GM23338 (cell line): ENCODE measurements around the gene HSPBP1. TPM values are rescaled to one million over a fixed set of nuclear protein-coding genes. Genes with fewer than 3 reads are reported as not detected.

ENCODE experiments used
- ATAC-seq: fragments of 200-7000 bp; cut with Tn5 transposase; 3 replicates; pipeline ENCODE4 v1.9.1; 2020
- DNase-seq: peaks from one replicate; pipeline ENCODE4 v3.0.0-alpha.2; 2015; ENCODE audit warnings: low spot score
- H2AFZ ChIP-seq: fragments of 200-600 bp; sonication (generic); 2 replicates; pipeline ENCODE4 v1.8.0; 2016; ENCODE audit warnings: antibody characterized with exemption, mild to moderate bottlenecking, moderate library complexity
- H3F3A ChIP-seq: fragments of 200-600 bp; sonication (generic); replicated peaks from 2 replicates; pipeline ENCODE4 v1.8.0; 2017; ENCODE audit warnings: antibody characterized with exemption, mixed run types, low read depth
- H3K27ac ChIP-seq: fragments of 200-600 bp; sonication (generic); 2 replicates; pipeline ENCODE4 v1.6.1; 2016; ENCODE audit warnings: low read depth
- H3K27me3 ChIP-seq: fragments of 200-600 bp; sonication (generic); 2 replicates; pipeline ENCODE4 v1.8.0; 2016; ENCODE audit warnings: mild to moderate bottlenecking, mixed run types, moderate library complexity; ENCODE audit not compliant: insufficient read depth
- H3K36me3 ChIP-seq: fragments of 200-600 bp; sonication (generic); 2 replicates; pipeline ENCODE4 v1.8.0; 2016; ENCODE audit warnings: mild to moderate bottlenecking; ENCODE audit not compliant: insufficient read depth
- H3K4me1 ChIP-seq: fragments of 200-600 bp; sonication (generic); 2 replicates; pipeline ENCODE4 v1.8.0; 2016; ENCODE audit warnings: mild to moderate bottlenecking, moderate library complexity; ENCODE audit not compliant: insufficient read depth
- H3K4me2 ChIP-seq: fragments of 200-600 bp; sonication (generic); 2 replicates; pipeline ENCODE4 v1.7.1; 2017; ENCODE audit warnings: mixed run types
- H3K4me3 ChIP-seq: fragments of 200-600 bp; sonication (generic); 2 replicates; pipeline ENCODE4 v1.6.1; 2016; ENCODE audit warnings: mixed run types
- H3K79me2 ChIP-seq: fragments of 200-600 bp; sonication (generic); replicated peaks from 2 replicates; pipeline ENCODE4 v1.8.0; 2017; ENCODE audit warnings: mild to moderate bottlenecking; ENCODE audit not compliant: insufficient read depth
- H3K9me2 ChIP-seq: fragments of 200-600 bp; sonication (generic); 2 replicates; pipeline ENCODE4 v1.8.0; 2017; ENCODE audit not compliant: insufficient read depth
- H4K20me1 ChIP-seq: fragments of 200-600 bp; sonication (generic); replicated peaks from 2 replicates; pipeline ENCODE4 v1.8.0; 2017; ENCODE audit warnings: mild to moderate bottlenecking; ENCODE audit not compliant: insufficient read depth
- H3K27ac Mint-ChIP-seq: 2 replicates; pipeline ENCODE4 v1.8.0; 2020; ENCODE audit warnings: inconsistent platforms, mild to moderate bottlenecking, moderate library complexity, mixed read lengths
- H3K27me3 Mint-ChIP-seq: 3 replicates; pipeline ENCODE4 v1.8.0; 2022; ENCODE audit warnings: low read depth, mild to moderate bottlenecking, moderate library complexity, mixed read lengths, inconsistent platforms; ENCODE audit not compliant: insufficient read depth, poor library complexity
- H3K36me3 Mint-ChIP-seq: 3 replicates; pipeline ENCODE4 v1.8.0; 2021; ENCODE audit warnings: low read depth, mild to moderate bottlenecking, inconsistent platforms, moderate library complexity, mixed read lengths
- H3K4me1 Mint-ChIP-seq: 3 replicates; pipeline ENCODE4 v1.8.0; 2020; ENCODE audit warnings: mild to moderate bottlenecking, inconsistent platforms, mixed read lengths
- H3K4me3 Mint-ChIP-seq: 3 replicates; pipeline ENCODE4 v1.8.0; 2021; ENCODE audit warnings: moderate library complexity, mild to moderate bottlenecking, inconsistent platforms, mixed read lengths
- H3K9me3 Mint-ChIP-seq: 3 replicates; pipeline ENCODE4 v1.8.0; 2020; ENCODE audit warnings: moderate library complexity, mild to moderate bottlenecking, inconsistent platforms, mixed read lengths
- CREB1 ChIP-seq: fragments of 250-450 bp; sonication (Bioruptor Pico); IDR thresholded peaks from 2 replicates; pipeline ENCODE4 v1.5.0; 2020; ENCODE audit warnings: low read depth, mild to moderate bottlenecking, moderate library complexity
- ETS1 ChIP-seq: IDR thresholded peaks from 2 replicates; pipeline ENCODE4 v1.6.1; 2016; ENCODE audit warnings: antibody characterized with exemption
- NANOG ChIP-seq: IDR thresholded peaks from 2 replicates; pipeline ENCODE4 v1.6.1; 2016; ENCODE audit warnings: antibody characterized with exemption, borderline replicate concordance
- POLR2AphosphoS5 ChIP-seq: IDR thresholded peaks from 2 replicates; pipeline ENCODE4 v1.6.1; 2016; ENCODE audit warnings: antibody characterized with exemption, low read depth
- STAT1 ChIP-seq: IDR thresholded peaks from one replicate; pipeline ENCODE4 v1.6.1; 2016; ENCODE audit warnings: antibody characterized with exemption; ENCODE audit not compliant: unreplicated experiment
- ZNF114 ChIP-seq: fragments of 250-450 bp; sonication (Bioruptor Pico); IDR thresholded peaks from 2 replicates; pipeline ENCODE4 v1.5.0; 2020; ENCODE audit warnings: mild to moderate bottlenecking, moderate library complexity
- ZNF331 ChIP-seq: fragments of 250-450 bp; sonication (Bioruptor Pico); IDR thresholded peaks from 2 replicates; pipeline ENCODE4 v1.5.0; 2020; ENCODE audit warnings: low read depth, mild to moderate bottlenecking, moderate library complexity
- polyA plus RNA-seq: library from polyadenylated mRNA; unstranded; fragments of >200 nt; fragmentation: Nextera tagmentation; extraction: Ambion mirVana; gene quantifications from 2 replicates; pipeline ENCODE4 v1.2.1, GENCODE V29; 2016
- total RNA-seq: library from RNA; depleted of rRNA; stranded (reverse); fragments of >200 nt; shearing (Covaris generic); gene quantifications from 2 replicates; pipeline ENCODE4 v1.2.3, GENCODE V29; 2014
- TF ChIP-seq, protein P1 (sequence below): IDR thresholded peaks from one replicate; pipeline ENCODE4 v1.6.1; 2018; ENCODE audit warnings: antibody characterized with exemption; ENCODE audit not compliant: unreplicated experiment

Gene HSPBP1
- total and polyA plus RNA-seq, 2 experiments from 2014 or later, result 83.6 to 91.1 TPM

- ATAC-seq (peak; percentile 69), DNase-seq (peak; percentile 92)
- H3K4me2 ChIP-seq, result 0 out of 2 replicates have a peak overlapping the region, but pooled peaks have one; percentile 26
- H3K36me3 Mint-ChIP-seq, result peaks cover 63% of the 10 kb centered on the region
- H3K27ac Mint-ChIP-seq, result peak overlapping the region; percentile 42; the same call in 1 of the 2 replicates
- H3K79me2 ChIP-seq, result no peaks in the 10 kb centered on the region
- H3K36me3 ChIP-seq, result peaks cover 11% of the 10 kb centered on the region
- peaks cover 10% of the 10 kb centered on the region for H3K4me1 ChIP-seq
- no peak overlapping the region for H2AFZ ChIP-seq
- H3K27me3 ChIP-seq, result no peaks in the 10 kb centered on the region
- no peak overlapping the region for H3K4me3 ChIP-seq
- no peaks in the 10 kb centered on the region; the same call in 1 of the 2 replicates for H4K20me1 ChIP-seq
- H3K27ac ChIP-seq, result 0 out of 2 replicates have a peak overlapping the region, but pooled peaks have one; percentile 39
- H3K27me3 Mint-ChIP-seq, result peaks cover 18% of the 10 kb centered on the region
- TF ChIP-seq, protein P1, sequence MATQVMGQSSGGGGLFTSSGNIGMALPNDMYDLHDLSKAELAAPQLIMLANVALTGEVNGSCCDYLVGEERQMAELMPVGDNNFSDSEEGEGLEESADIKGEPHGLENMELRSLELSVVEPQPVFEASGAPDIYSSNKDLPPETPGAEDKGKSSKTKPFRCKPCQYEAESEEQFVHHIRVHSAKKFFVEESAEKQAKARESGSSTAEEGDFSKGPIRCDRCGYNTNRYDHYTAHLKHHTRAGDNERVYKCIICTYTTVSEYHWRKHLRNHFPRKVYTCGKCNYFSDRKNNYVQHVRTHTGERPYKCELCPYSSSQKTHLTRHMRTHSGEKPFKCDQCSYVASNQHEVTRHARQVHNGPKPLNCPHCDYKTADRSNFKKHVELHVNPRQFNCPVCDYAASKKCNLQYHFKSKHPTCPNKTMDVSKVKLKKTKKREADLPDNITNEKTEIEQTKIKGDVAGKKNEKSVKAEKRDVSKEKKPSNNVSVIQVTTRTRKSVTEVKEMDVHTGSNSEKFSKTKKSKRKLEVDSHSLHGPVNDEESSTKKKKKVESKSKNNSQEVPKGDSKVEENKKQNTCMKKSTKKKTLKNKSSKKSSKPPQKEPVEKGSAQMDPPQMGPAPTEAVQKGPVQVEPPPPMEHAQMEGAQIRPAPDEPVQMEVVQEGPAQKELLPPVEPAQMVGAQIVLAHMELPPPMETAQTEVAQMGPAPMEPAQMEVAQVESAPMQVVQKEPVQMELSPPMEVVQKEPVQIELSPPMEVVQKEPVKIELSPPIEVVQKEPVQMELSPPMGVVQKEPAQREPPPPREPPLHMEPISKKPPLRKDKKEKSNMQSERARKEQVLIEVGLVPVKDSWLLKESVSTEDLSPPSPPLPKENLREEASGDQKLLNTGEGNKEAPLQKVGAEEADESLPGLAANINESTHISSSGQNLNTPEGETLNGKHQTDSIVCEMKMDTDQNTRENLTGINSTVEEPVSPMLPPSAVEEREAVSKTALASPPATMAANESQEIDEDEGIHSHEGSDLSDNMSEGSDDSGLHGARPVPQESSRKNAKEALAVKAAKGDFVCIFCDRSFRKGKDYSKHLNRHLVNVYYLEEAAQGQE, result no peak
- TF ChIP-seq CREB1 (CRISPR knock-in tag) (peak; percentile 58; the same call in 1 of the 2 replicates), STAT1 (no peak), ETS1 (peak; percentile 94)
- H3K9me2 ChIP-seq, result no peaks in the 10 kb centered on the region
- H3F3A ChIP-seq, result peaks cover 20% of the 10 kb centered on the region
- no peaks in the 10 kb centered on the region; the same call in 2 of the 3 replicates for H3K9me3 Mint-ChIP-seq
- peaks cover 20% of the 10 kb centered on the region for H3K4me1 Mint-ChIP-seq
- H3K4me3 Mint-ChIP-seq, result no peak overlapping the region
These were observed 24.5 kb upstream of the HSPBP1 start for GRCh38 chr19:55304279-55304978.

GRCh38 chr19:55303477-55303876 lies 23.6 kb upstream of the HSPBP1 start:
- Mint-ChIP-seq H3K4me3 (no peak overlapping the region), H3K27me3 (peaks cover 18% of the 10 kb centered on the region)
- TF ChIP-seq CREB1 (CRISPR knock-in tag) (no peak), STAT1 (no peak), ZNF331 (no peak), ETS1 (no peak), NANOG (no peak), ZNF114 (CRISPR knock-in tag) (no peak), POLR2AphosphoS5 (no peak)

More at GRCh38 chr19:55303477-55303876, 23.6 kb upstream of the HSPBP1 start:
- Histone ChIP-seq H3K79me2 (no peaks in the 10 kb centered on the region), H3K27me3 (no peaks in the 10 kb centered on the region), H3K4me2 (no peak overlapping the region), H3F3A (peaks cover 28% of the 10 kb centered on the region), H3K36me3 (peaks cover 11% of the 10 kb centered on the region), H3K9me2 (no peaks in the 10 kb centered on the region), H3K4me3 (no peak overlapping the region), H4K20me1 (no peaks in the 10 kb centered on the region; the same call in 1 of the 2 replicates), H3K27ac (no peak overlapping the region), H3K4me1 (peaks cover 10% of the 10 kb centered on the region), H2AFZ (no peak overlapping the region)
- Mint-ChIP-seq H3K9me3 (no peaks in the 10 kb centered on the region; the same call in 2 of the 3 replicates), H3K27ac (no peak overlapping the region), H3K36me3 (peaks cover 61% of the 10 kb centered on the region), H3K4me1 (peaks cover 24% of the 10 kb centered on the region)
- ATAC-seq, result no peak
- no peak for DNase-seq
